BJ (cell line): ENCODE data around the gene CCDC40. TPM values are rescaled to one million over a fixed set of nuclear protein-coding genes. Genes with fewer than 3 reads are reported as not detected.

Experiments used
- CTCF ChIA-PET: fragments of 350-600 bp; formaldehyde crosslinking; extraction: SDS; loops from one replicate; lab custom pipeline; 2021; ENCODE audit warnings: antibody characterized with exemption, inconsistent platforms; lab: Yijun Ruan, JAX
- POLR2A ChIA-PET: fragments of 300-600 bp; sonication (Branson Sonifier 250); formaldehyde crosslinking; extraction: SDS; loops from one replicate; lab custom pipeline; 2021; ENCODE audit warnings: antibody characterized with exemption; lab: Charles Lee
- DNase-seq: peaks from one replicate; pipeline ENCODE4 v3.0.0-alpha.2; 2011; ENCODE audit warnings: low read depth
- H3K27me3 ChIP-seq: 2 replicates; pipeline ENCODE4 v1.6.0; 2011; ENCODE audit warnings: low read length; ENCODE audit not compliant: control insufficient read depth, insufficient read depth
- H3K36me3 ChIP-seq: 2 replicates; pipeline ENCODE4 v1.5.1; 2011; ENCODE audit warnings: low read length; ENCODE audit not compliant: control insufficient read depth, insufficient read depth
- H3K4me3 ChIP-seq: 2 replicates; pipeline ENCODE4 v1.5.1; 2011; ENCODE audit warnings: low read depth, mild to moderate bottlenecking, control low read depth, low read length
- polyA plus RNA-seq: library from polyadenylated mRNA; depleted of rRNA; stranded (reverse); fragments of >200 nt; gene quantifications from 2 replicates; pipeline ENCODE4 v1.2.3, GENCODE V29; 2011
- TF ChIP-seq, protein P1 (sequence below): IDR thresholded peaks from 2 replicates; pipeline ENCODE4 v1.5.1; 2011; ENCODE audit warnings: low read depth, mild to moderate bottlenecking, control low read depth, inconsistent platforms, low read length, moderate library complexity; ENCODE audit not compliant: insufficient read depth

Gene CCDC40
- polyA plus RNA-seq, 1 experiment: 3.1 TPM

DNA sequence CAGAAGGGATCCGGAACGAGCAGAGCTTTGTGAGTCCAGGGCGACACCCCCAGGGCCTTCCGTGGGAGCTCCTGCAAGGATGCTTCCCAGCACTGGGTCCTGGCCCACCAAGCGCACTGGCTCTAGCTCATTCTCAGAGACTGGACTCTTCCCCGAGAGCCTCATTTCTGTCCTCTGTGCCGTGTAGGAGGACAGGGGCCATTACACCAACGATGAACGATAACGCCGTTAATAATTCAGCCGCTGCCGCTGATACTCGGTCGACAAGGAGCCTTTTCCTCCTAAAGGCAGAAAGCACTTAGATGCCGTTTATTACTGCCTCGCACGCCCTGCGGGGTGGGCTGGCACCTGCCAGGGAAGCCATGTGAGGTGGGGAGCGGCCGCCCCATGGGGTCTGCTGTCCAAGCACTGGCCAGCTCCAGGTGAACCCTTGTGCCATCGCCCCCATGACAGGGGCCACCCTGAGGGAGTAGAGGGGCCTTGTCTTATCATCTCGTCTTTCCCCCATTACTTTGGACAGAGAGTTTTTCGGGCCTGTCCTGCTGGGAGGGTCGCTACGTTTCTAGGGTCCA, 34.3 kb upstream of the CCDC40 start:
- Histone ChIP-seq H3K27me3 (no peaks in the 10 kb centered on the region), H3K4me3 (no peak overlapping the region), H3K36me3 (peaks cover 8% of the 10 kb centered on the region)
- ChIA-PET CTCF (interaction anchor here (0.5 to 2.9 kb wide), 3 partner anchors 10 to 80 kb away, joined by 3 to 9 read pairs (median 4); no protein-coding TSS in a partner anchor), POLR2A (no interaction called here)
- DNase-seq: no peak
- TF ChIP-seq, protein P1, sequence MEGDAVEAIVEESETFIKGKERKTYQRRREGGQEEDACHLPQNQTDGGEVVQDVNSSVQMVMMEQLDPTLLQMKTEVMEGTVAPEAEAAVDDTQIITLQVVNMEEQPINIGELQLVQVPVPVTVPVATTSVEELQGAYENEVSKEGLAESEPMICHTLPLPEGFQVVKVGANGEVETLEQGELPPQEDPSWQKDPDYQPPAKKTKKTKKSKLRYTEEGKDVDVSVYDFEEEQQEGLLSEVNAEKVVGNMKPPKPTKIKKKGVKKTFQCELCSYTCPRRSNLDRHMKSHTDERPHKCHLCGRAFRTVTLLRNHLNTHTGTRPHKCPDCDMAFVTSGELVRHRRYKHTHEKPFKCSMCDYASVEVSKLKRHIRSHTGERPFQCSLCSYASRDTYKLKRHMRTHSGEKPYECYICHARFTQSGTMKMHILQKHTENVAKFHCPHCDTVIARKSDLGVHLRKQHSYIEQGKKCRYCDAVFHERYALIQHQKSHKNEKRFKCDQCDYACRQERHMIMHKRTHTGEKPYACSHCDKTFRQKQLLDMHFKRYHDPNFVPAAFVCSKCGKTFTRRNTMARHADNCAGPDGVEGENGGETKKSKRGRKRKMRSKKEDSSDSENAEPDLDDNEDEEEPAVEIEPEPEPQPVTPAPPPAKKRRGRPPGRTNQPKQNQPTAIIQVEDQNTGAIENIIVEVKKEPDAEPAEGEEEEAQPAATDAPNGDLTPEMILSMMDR: no peak

DNA sequence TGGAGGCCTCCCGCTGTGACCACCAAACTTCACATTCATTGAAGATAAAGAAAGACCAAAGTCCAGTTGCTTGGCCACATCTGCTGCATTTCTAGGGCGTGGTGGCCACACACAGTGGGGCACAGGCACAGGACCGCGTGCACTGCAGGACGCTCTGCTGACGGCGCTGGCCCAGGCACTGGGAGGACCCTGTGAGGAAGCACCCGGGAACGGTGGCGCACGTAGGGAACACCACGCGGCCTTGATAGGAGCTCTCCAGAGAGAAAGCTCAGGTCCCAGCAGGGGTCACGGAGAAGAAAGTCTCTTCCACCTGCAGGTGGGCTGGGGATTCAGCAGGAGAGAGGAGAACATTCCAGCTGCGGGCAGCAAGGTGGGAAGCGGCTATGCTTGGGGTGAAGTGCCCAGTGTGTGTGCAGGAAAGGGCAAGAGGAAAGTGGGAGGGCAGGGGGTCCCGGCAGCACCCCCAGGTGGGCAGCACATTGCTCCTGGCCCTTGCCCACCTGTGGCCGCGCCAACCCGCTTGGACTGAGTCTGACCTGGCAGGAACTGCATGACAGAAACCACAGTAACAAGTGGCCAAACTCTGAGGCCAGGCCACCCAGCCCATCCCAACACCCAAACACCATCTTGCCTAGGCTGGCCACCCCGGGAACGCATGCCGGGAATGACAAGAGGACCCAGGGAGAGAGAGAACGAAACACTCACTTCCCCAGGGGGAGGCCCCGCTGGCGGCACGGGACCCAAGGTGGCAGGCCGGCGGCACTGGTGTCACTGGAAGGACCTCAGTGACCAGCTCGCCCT, 33.6 kb upstream of the CCDC40 start:
- ChIA-PET CTCF (interaction anchor here (0.5 to 2.9 kb wide), 4 partner anchors 11 to 206 kb away, joined by 3 to 9 read pairs (median 4); partner anchors contain the start of genes CBX8 and GAA), POLR2A (no interaction called here)
- no peak overlapping the region for H3K4me3 ChIP-seq
- H3K36me3 ChIP-seq: peaks cover 11% of the 10 kb centered on the region
- no peaks in the 10 kb centered on the region for H3K27me3 ChIP-seq
- TF ChIP-seq, protein P1: no peak
- no peak for DNase-seq

DNA sequence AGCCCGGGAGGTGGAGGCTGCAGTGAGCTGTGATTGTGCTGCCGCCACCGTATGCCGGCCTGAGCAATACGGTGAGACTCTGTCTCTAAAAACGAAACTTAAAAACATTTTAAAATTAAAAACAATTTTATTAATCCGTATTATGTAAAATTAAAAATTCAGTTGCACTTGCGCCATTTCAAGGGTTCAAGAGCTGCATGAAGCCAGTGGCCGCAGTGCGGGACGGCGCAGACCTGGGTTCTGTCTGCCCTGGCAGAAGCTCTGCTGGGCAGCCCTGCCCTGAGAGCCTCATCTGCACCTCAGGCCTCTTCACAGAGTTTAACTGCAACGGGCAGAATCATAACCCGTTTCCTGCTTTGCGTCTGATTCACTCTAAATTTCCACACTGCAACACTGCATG, 32.5 kb upstream of the CCDC40 start:
- peaks cover 11% of the 10 kb centered on the region for H3K36me3 ChIP-seq
- ChIA-PET POLR2A (no interaction called here), CTCF (interaction anchor here (0.9 to 2.5 kb wide), 5 partner anchors 9 to 97 kb away, joined by 3 to 21 read pairs (median 4); partner anchors contain the start of gene GAA)
- no peak for DNase-seq
- H3K4me3 ChIP-seq: no peak overlapping the region
- TF ChIP-seq, protein P1: no peak
- no peaks in the 10 kb centered on the region for H3K27me3 ChIP-seq

DNA sequence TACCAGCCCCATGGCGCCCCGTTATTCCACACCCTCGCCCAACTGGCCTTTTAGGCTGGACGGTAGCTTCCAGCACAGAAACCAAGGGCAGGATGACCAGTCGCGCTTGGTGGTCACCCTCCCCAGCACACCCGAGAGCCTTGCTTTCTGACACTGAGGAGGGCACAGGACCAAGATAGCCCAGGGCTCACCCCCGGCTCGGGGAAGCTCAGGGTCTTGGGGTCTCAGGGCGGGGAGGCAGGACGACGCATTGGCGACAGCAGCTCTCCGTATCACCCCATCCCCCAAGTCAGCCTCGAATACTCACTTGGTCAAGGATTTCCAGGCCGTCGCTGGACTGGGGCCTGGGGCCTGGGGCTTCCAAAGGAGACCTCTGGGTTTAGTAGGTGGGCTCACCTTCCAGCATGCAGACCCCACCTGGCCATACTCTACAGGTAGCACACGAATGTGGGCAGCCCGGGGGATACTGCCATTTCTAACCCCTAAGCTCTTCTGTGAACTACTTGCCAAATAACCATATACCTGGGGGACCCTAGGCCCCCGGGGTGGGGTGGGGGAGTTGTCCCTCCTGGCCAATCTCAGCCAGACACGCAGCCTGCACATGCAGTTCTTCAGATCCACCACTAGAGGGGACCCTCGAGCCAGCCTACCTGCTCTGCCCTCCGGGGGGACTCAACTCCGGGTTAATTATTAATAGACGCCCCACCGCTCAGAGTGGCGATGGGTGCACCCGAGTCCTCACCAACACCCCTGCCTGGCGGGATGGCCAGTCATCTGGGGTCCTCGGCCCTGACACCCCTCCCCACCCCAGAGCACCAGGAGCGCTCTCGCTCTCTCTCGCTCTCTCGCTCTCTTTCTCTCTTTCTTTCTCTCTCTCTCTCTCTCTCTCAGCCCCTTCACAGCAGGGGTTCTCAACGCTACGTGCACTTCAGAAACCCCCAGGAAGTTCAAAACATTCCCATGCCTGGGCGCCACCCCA, 30.8 kb upstream of the CCDC40 start:
- TF ChIP-seq, protein P1: peak; percentile 99
- Histone ChIP-seq H3K36me3 (peaks cover 17% of the 10 kb centered on the region), H3K27me3 (no peaks in the 10 kb centered on the region), H3K4me3 (no peak overlapping the region)
- POLR2A ChIA-PET: no interaction called here
- no peak for DNase-seq
- CTCF ChIA-PET: interaction anchor here (0.6 to 5.1 kb wide), 26 partner anchors 9 to 360 kb away, joined by 3 to 51 read pairs (median 4); partner anchors contain the start of gene GAA
